HCT116 (cell line): ENCODE data around the gene HMCN2. TPM values are rescaled to one million over a fixed set of nuclear protein-coding genes. Genes with fewer than 3 reads are reported as not detected.

Experiments used
- ATAC-seq: fragments of 200-7000 bp; cut with Tn5 transposase; 2 replicates; pipeline ENCODE4 v1.9.1; 2020; ENCODE audit warnings: mild to moderate bottlenecking, moderate library complexity
- BruUV-seq: library from RNA; stranded (reverse); fragments of 400-500 nt; replicated peaks from 2 replicates; lab custom pipeline; 2021; lab: Mats Ljungman, UMichigan
- CTCF ChIA-PET: fragments of 300-600 bp; sonication (Branson Sonifier 250); formaldehyde crosslinking; loops from one replicate; lab custom pipeline; 2021; ENCODE audit warnings: antibody characterized with exemption; lab: Charles Lee
- POLR2A ChIA-PET: fragments of 300-600, 350-600 bp; sonication (Branson Sonifier 250); formaldehyde crosslinking; loops from one replicate; lab custom pipeline; 2021; ENCODE audit warnings: antibody characterized with exemption; lab: Charles Lee
- RAD21 ChIA-PET, 2 experiments: fragments of 300-600 bp; sonication (Branson Sonifier 250); formaldehyde crosslinking; loops; one replicate each; lab custom pipeline; 2023; ENCODE audit warnings: low total read pairs in 2 of 2; ENCODE audit not compliant: uncharacterized antibody in 2 of 2, unreplicated experiment in 2 of 2, low non-redundant PET in 1 of 2; lab: Charles Lee
- DNase-seq: peaks from one replicate; pipeline ENCODE4 v3.0.0-alpha.2; 2010; ENCODE audit warnings: low read depth, low spot score
- H2AFZ ChIP-seq: fragments of 200-600 bp; shearing (Covaris generic), sonication (generic); 2 replicates; pipeline ENCODE4 v1.6.1; 2017; ENCODE audit warnings: low read depth, mixed run types, mixed read lengths, antibody characterized with exemption, low read length; ENCODE audit not compliant: poor library complexity, severe bottlenecking
- H3K27ac ChIP-seq: 2 replicates; pipeline ENCODE4 v1.5.1; 2012; ENCODE audit warnings: low read depth, low read length
- H3K27me3 ChIP-seq: fragments of 200-600 bp; sonication (generic); 2 replicates; pipeline ENCODE4 v1.6.1; 2016; ENCODE audit warnings: mixed run types, low read length, mixed read lengths; ENCODE audit not compliant: insufficient read depth
- H3K36me3 ChIP-seq, 2 experiments: fragments of 200-500 bp in 1 of 2; fragments of 200-600 bp in 1 of 2; sonication (Bioruptor generic) in 1 of 2; sonication (generic) in 1 of 2; 2 replicates each; pipeline versions ENCODE4 v1.5.1 to v1.6.1; 2014 to 2016; ENCODE audit warnings: low read length in 2 of 2, inconsistent platforms in 1 of 2, mixed read lengths in 1 of 2, mixed run types in 1 of 2; ENCODE audit not compliant: insufficient read depth in 2 of 2, control insufficient read depth in 1 of 2
- H3K4me1 ChIP-seq, 2 experiments: fragments of 200-600 bp in 1 of 2; sonication (generic) in 1 of 2; 2 replicates each; pipeline versions ENCODE4 v1.5.1 to v1.6.1; 2012 to 2017; ENCODE audit warnings: low read length in 2 of 2, inconsistent platforms in 1 of 2, mild to moderate bottlenecking in 1 of 2, mixed read lengths in 1 of 2, mixed run types in 1 of 2, moderate library complexity in 1 of 2; ENCODE audit not compliant: insufficient read depth in 2 of 2, control insufficient read depth in 1 of 2
- H3K4me2 ChIP-seq: fragments of 200-600 bp; sonication (generic); 2 replicates; pipeline ENCODE4 v1.6.1; 2017; ENCODE audit warnings: mixed run types, low read length, mixed read lengths
- H3K4me3 ChIP-seq, 2 experiments: fragments of 200-600 bp in 1 of 2; sonication (generic) in 1 of 2; replicated peaks in 1 of 2; 2 replicates each; pipeline ENCODE4 v1.5.1; 2011 to 2016; ENCODE audit warnings: low read length in 2 of 2, control low read depth in 1 of 2, low read depth in 1 of 2, mild to moderate bottlenecking in 1 of 2, mixed read lengths in 1 of 2, mixed run types in 1 of 2
- H3K79me2 ChIP-seq: fragments of 200-600 bp; sonication (generic); 2 replicates; pipeline ENCODE4 v1.6.1; 2017; ENCODE audit warnings: mild to moderate bottlenecking, mixed run types, low read length, moderate library complexity, mixed read lengths; ENCODE audit not compliant: insufficient read depth
- H3K9ac ChIP-seq: fragments of 200-600 bp; sonication (generic); 2 replicates; pipeline ENCODE4 v1.6.1; 2016; ENCODE audit warnings: low read length, mixed read lengths
- H3K9me2 ChIP-seq: fragments of 200-600 bp; sonication (generic), shearing (Covaris generic); 2 replicates; pipeline ENCODE4 v1.6.1; 2017; ENCODE audit warnings: mixed run types, mild to moderate bottlenecking, moderate library complexity; ENCODE audit not compliant: insufficient read depth
- H3K9me3 ChIP-seq, 2 experiments: fragments of 200-500 bp in 1 of 2; fragments of 200-600 bp in 1 of 2; sonication (Bioruptor generic) in 1 of 2; sonication (generic) in 1 of 2; 2 replicates each; pipeline ENCODE4 v1.6.1; 2014 to 2017; ENCODE audit warnings: low read length in 2 of 2, mixed read lengths in 2 of 2, inconsistent platforms in 1 of 2, low read depth in 1 of 2, mild to moderate bottlenecking in 1 of 2, mixed run types in 1 of 2, moderate library complexity in 1 of 2; ENCODE audit not compliant: control insufficient read depth in 1 of 2, insufficient read depth in 1 of 2
- H4K20me1 ChIP-seq: fragments of 200-600 bp; sonication (generic), shearing (Covaris generic); 2 replicates; pipeline ENCODE4 v1.6.1; 2017; ENCODE audit warnings: mixed run types, mild to moderate bottlenecking, moderate library complexity; ENCODE audit not compliant: insufficient read depth
- ATF3 ChIP-seq: IDR thresholded peaks from 2 replicates; pipeline ENCODE4 v1.6.1; 2012
- EGR1 ChIP-seq: IDR thresholded peaks from 2 replicates; pipeline ENCODE4 v1.6.1; 2012; ENCODE audit warnings: low read depth
- ELF1 ChIP-seq: IDR thresholded peaks from 2 replicates; pipeline ENCODE4 v1.6.1; 2012; ENCODE audit warnings: low read depth, borderline replicate concordance
- EZH2 ChIP-seq: fragments of 200-600 bp; sonication (generic); IDR thresholded peaks from 2 replicates; pipeline ENCODE4 v1.6.1; 2017; ENCODE audit warnings: antibody characterized with exemption, mixed run types
- FOSL1 ChIP-seq: IDR thresholded peaks from 2 replicates; pipeline ENCODE4 v1.6.1; 2012; ENCODE audit warnings: low read depth
- POLR2A ChIP-seq: IDR thresholded peaks from 2 replicates; pipeline ENCODE4 v1.7.0; 2011; ENCODE audit warnings: borderline replicate concordance; ENCODE audit not compliant: insufficient read depth, insufficient read length; ENCODE audit errors: extremely low read depth
- RAD21 ChIP-seq: IDR thresholded peaks from 2 replicates; pipeline ENCODE4 v1.6.1; 2012; ENCODE audit warnings: low read depth, mild to moderate bottlenecking
- intact Hi-C: fragments of 100-400 bp; cut with micrococcal nuclease; formaldehyde crosslinking; loops from 2 replicates; pipeline ENCODE4 v1.10.0; 2022
- total RNA-seq: library from RNA; stranded (reverse); gene quantifications from one replicate; pipeline ENCODE4 v1.2.1, GENCODE V29; 2021; ENCODE audit not compliant: unreplicated experiment

Gene HMCN2
- total RNA-seq, 1 experiment from 2014 or later: 0.22 TPM

GRCh38 chr9:130423272-130423671 lies 157.7 kb downstream of the HMCN2 start:
- Histone ChIP-seq H3K4me2 (no peak overlapping the region), H3K4me3 (no peak overlapping the region), H3K27ac (no peak overlapping the region), H3K9ac (no peak overlapping the region), H3K9me3 (no peaks in the 10 kb centered on the region), H4K20me1 (no peaks in the 10 kb centered on the region), H3K4me1 (peaks cover 13 to 19% of the 10 kb centered on the region in 2 experiments)
- CTCF ChIA-PET: no interaction called here
- POLR2A ChIA-PET: no interaction called here
- TF ChIP-seq ATF3 (no peak), RAD21 (no peak), FOSL1 (no peak)
- TF ChIP-seq, all 23 proteins: peak for 0
- no peak for DNase-seq
- intact Hi-C loops: no loop called here
- RAD21 ChIA-PET: no interaction called here
- Histone ChIP-seq H3K36me3 (no peaks in the 10 kb centered on the region), H3K79me2 (no peaks in the 10 kb centered on the region), H2AFZ (no peak overlapping the region), H3K27me3 (no peaks in the 10 kb centered on the region), H3K9me2 (no peaks in the 10 kb centered on the region)
- no peak for ATAC-seq
- no TSS peak for BruUV-seq

- no TSS peak for BruUV-seq
- no peaks in the 10 kb centered on the region for H3K79me2 ChIP-seq
- CTCF ChIA-PET: no interaction called here
- intact Hi-C loops: no loop called here
- no peak overlapping the region for H3K4me2 ChIP-seq
- RAD21 ChIA-PET: no interaction called here
- POLR2A ChIA-PET: no interaction called here
- H3K9me3 ChIP-seq: no peaks in the 10 kb centered on the region
- no peaks in the 10 kb centered on the region for H3K27me3 ChIP-seq
- DNase-seq (no peak), ATAC-seq (no peak)
- H3K27ac ChIP-seq: no peak overlapping the region
- H3K9me2 ChIP-seq: no peaks in the 10 kb centered on the region
- H3K9ac ChIP-seq: no peak overlapping the region
- H4K20me1 ChIP-seq: no peaks in the 10 kb centered on the region
- no peak for TF ChIP-seq ELF1
- TF ChIP-seq POLR2A: no peak
- no peak for TF ChIP-seq EGR1
- no peak for TF ChIP-seq EZH2
- H3K36me3 ChIP-seq: no peaks in the 10 kb centered on the region
- H3K4me1 ChIP-seq: peaks cover 13 to 19% of the 10 kb centered on the region in 2 experiments
- H2AFZ ChIP-seq: no peak overlapping the region
- no peak overlapping the region for H3K4me3 ChIP-seq
Measured at GRCh38 chr9:130424595-130425454, 159.3 kb downstream of the HMCN2 start.
